ENCODE results near the gene LAD1. TPM values are rescaled to one million over a fixed set of nuclear protein-coding genes. Genes with fewer than 3 reads are reported as not detected.

The LAD1 gene
- total and polyA plus RNA-seq, 2 of the 13 experiments (the other 11 are each of a cell fraction or from before 2014, with no cell fraction given) = 10.8 to 65.6 TPM

- Histone ChIP-seq H2AFZ (ENCODE audit: low read length) (no peak overlapping the region), H3K27me3 (ENCODE audit: control insufficient read depth in 1 of 2, insufficient read depth in 2 of 2, low read length in 2 of 2) (peaks cover 0 to 5% of the 10 kb centered on the region in 2 experiments; a peak in 1 of 5 replicates), H3K27ac (ENCODE audit: extremely low read length, insufficient read depth, low read length) (no peak overlapping the region), H3K9me3 (ENCODE audit: low read length) (no peaks in the 10 kb centered on the region), H3K4me3 (replicated peaks in 1 of 3; ENCODE audit: insufficient read depth in 1 of 3, low read depth in 2 of 3, low read length in 3 of 3) (no peak overlapping the region), H3K9ac (ENCODE audit: insufficient read depth, low read depth, low read length) (no peak overlapping the region), H3K79me2 (ENCODE audit: insufficient read depth, low read length) (no peaks in the 10 kb centered on the region), H3K36me3 (replicated peaks in 1 of 2; ENCODE audit: control insufficient read depth in 1 of 2, insufficient read depth in 2 of 2, low read length in 2 of 2) (no peaks in the 10 kb centered on the region), H4K20me1 (ENCODE audit: insufficient read depth, low read length) (no peaks in the 10 kb centered on the region), H3K4me2 (ENCODE audit: low read depth, low read length) (no peak overlapping the region), H3K4me1 (ENCODE audit: insufficient read depth, low read length) (no peaks in the 10 kb centered on the region)
- in situ Hi-C loops (cut with HindIII; ENCODE audit: extremely low pct_ligation_motif_present, low pct_unique_long_range_greater_than_20kb) = no loop called here
- intact Hi-C loops (cut with micrococcal nuclease; ENCODE audit: unreplicated experiment) = no loop called here
- no peak for FAIRE-seq
- ATAC-seq = no peak
- 74% methylated on average over 5 of the region's 8 CpGs for WGBS (ENCODE audit: low lambda C conversion rate)
- TF ChIP-seq HDAC2 (CRISPR knock-in tag; IDR thresholded peaks at IDR 0.05) = no peak
- no peak for TF ChIP-seq AKAP8 (CRISPR knock-in tag; IDR thresholded peaks at IDR 0.05)
- no peak for TF ChIP-seq ARID2 (CRISPR knock-in tag; IDR thresholded peaks at IDR 0.05; ENCODE audit: borderline replicate concordance)
- TF ChIP-seq BRCA1 (CRISPR knock-in tag; IDR thresholded peaks at IDR 0.05) = no peak
- no peak for TF ChIP-seq SOX6 (IDR thresholded peaks at IDR 0.05)
- TF ChIP-seq SOX6 (CRISPR knock-in tag; IDR thresholded peaks at IDR 0.05) = no peak
- TF ChIP-seq TFAP4 (IDR thresholded peaks at IDR 0.05; ENCODE audit: borderline replicate concordance, low read depth) = no peak
- no peak for DNase-seq (ENCODE audit: low spot score)
- no TSS peak for BruUV-seq (replicated peaks)
- POLR2A ChIA-PET = no interaction called here
- CTCF ChIA-PET (ENCODE audit: low intra/inter-chr PET ratio, low total read pairs) = no interaction called here
These were observed 67.1 kb downstream of the LAD1 start for GRCh38 chr1:201332021-201332420.

GRCh38 chr1:201331166-201331565, 68.0 kb downstream of the LAD1 start:
- intact Hi-C loops (cut with micrococcal nuclease; ENCODE audit: unreplicated experiment) (no loop called here), in situ Hi-C loops (cut with HindIII; ENCODE audit: extremely low pct_ligation_motif_present, low pct_unique_long_range_greater_than_20kb) (no loop called here)
- BruUV-seq (replicated peaks) = no TSS peak
- no peaks in the 10 kb centered on the region for H3K36me3 ChIP-seq (replicated peaks in 1 of 2; ENCODE audit: control insufficient read depth in 1 of 2, insufficient read depth in 2 of 2, low read length in 2 of 2)
- no peaks in the 10 kb centered on the region for H3K4me1 ChIP-seq (ENCODE audit: insufficient read depth, low read length)
- H3K4me3 ChIP-seq (replicated peaks in 1 of 3; ENCODE audit: insufficient read depth in 1 of 3, low read depth in 2 of 3, low read length in 3 of 3) = no peak overlapping the region
- WGBS (ENCODE audit: low lambda C conversion rate) = 43% methylated on average over 1 of the region's 7 CpGs
- H2AFZ ChIP-seq (ENCODE audit: low read length) = no peak overlapping the region
- no peaks in the 10 kb centered on the region for H3K79me2 ChIP-seq (ENCODE audit: insufficient read depth, low read length)
- ATAC-seq (no peak), FAIRE-seq (no peak), DNase-seq (ENCODE audit: low spot score) (no peak)
- H4K20me1 ChIP-seq (ENCODE audit: insufficient read depth, low read length) = no peaks in the 10 kb centered on the region
- H3K4me2 ChIP-seq (ENCODE audit: low read depth, low read length) = no peak overlapping the region
- ChIA-PET CTCF (ENCODE audit: low intra/inter-chr PET ratio, low total read pairs) (no interaction called here), POLR2A (no interaction called here)
- peaks cover 0 to 5% of the 10 kb centered on the region in 2 experiments; a peak in 1 of 5 replicates for H3K27me3 ChIP-seq (ENCODE audit: control insufficient read depth in 1 of 2, insufficient read depth in 2 of 2, low read length in 2 of 2)
- H3K27ac ChIP-seq (ENCODE audit: extremely low read length, insufficient read depth, low read length) = no peak overlapping the region
- H3K9me3 ChIP-seq (ENCODE audit: low read length) = no peaks in the 10 kb centered on the region
- H3K9ac ChIP-seq (ENCODE audit: insufficient read depth, low read depth, low read length) = no peak overlapping the region
- TF ChIP-seq SP2 (CRISPR knock-in tag; IDR thresholded peaks at IDR 0.05) (no peak), IKZF5 (CRISPR knock-in tag; IDR thresholded peaks at IDR 0.05) (no peak), ZNF33B (CRISPR knock-in tag; IDR thresholded peaks at IDR 0.05) (no peak), HMGA1 (CRISPR knock-in tag; conservative IDR thresholded peaks at IDR 0.05) (no peak), SUZ12 (IDR thresholded peaks at IDR 0.05; ENCODE audit: low read depth, low read length) (no peak), HOXA7 (CRISPR knock-in tag; IDR thresholded peaks at IDR 0.05) (no peak), TOE1 (CRISPR knock-in tag; IDR thresholded peaks at IDR 0.05) (no peak), MIER2 (CRISPR knock-in tag; IDR thresholded peaks at IDR 0.05) (no peak), PRDM15 (CRISPR knock-in tag; IDR thresholded peaks at IDR 0.05) (no peak)

All from HepG2 (cell line).